GM18517 (cell line): ENCODE measurements around the gene SLC30A3.

Experiments
- ATAC-seq: cut with Tn5 transposase; IDR thresholded peaks from one replicate; pipeline ENCODE4 v1.9.1; 2021; ENCODE audit warnings: mild to moderate bottlenecking, moderate library complexity; ENCODE audit not compliant: unreplicated experiment

Gene SLC30A3

GRCh38 chr2:27261241-27261925 lies 1.5 kb downstream of the SLC30A3 start:
- no peak for ATAC-seq

- no peak for ATAC-seq
These were observed 4.8 kb downstream of the SLC30A3 start for GRCh38 chr2:27258051-27258450.

GRCh38 chr2:27256855-27257454 lies 5.9 kb downstream of the SLC30A3 start:
- ATAC-seq: no peak

GRCh38 chr2:27255660-27256059 lies 7.2 kb downstream of the SLC30A3 start:
- ATAC-seq: no peak

GRCh38 chr2:27255187-27255586 lies 7.7 kb downstream of the SLC30A3 start:
- ATAC-seq: no peak

- no peak for ATAC-seq
These were observed 11.1 kb downstream of the SLC30A3 start for GRCh38 chr2:27251766-27252165.

- no peak for ATAC-seq
These were observed 12.0 kb downstream of the SLC30A3 start for GRCh38 chr2:27250652-27251379.

- no peak for ATAC-seq
These were observed 12.8 kb downstream of the SLC30A3 start for GRCh38 chr2:27249891-27250651.

- ATAC-seq: no peak
These were observed 13.5 kb downstream of the SLC30A3 start for GRCh38 chr2:27249159-27249890.

GRCh38 chr2:27247893-27248292 lies 15.0 kb downstream of the SLC30A3 start:
- ATAC-seq: no peak

- ATAC-seq: no peak
These were observed 17.2 kb downstream of the SLC30A3 start for GRCh38 chr2:27245626-27246025.

GRCh38 chr2:27245116-27245515 lies 17.7 kb downstream of the SLC30A3 start:
- ATAC-seq: no peak

- ATAC-seq: no peak
These were observed 19.3 kb downstream of the SLC30A3 start for GRCh38 chr2:27243391-27244130.

GRCh38 chr2:27242614-27242951 lies 20.3 kb downstream of the SLC30A3 start:
- ATAC-seq: no peak

- no peak for ATAC-seq
These were observed 20.9 kb downstream of the SLC30A3 start for GRCh38 chr2:27241761-27242613.

GRCh38 chr2:27240406-27240805 lies 22.4 kb downstream of the SLC30A3 start:
- no peak for ATAC-seq

- ATAC-seq: no peak
These were observed 23.9 kb downstream of the SLC30A3 start for GRCh38 chr2:27238976-27239375.

- ATAC-seq: no peak
These were observed 25.4 kb downstream of the SLC30A3 start for GRCh38 chr2:27237341-27237945.

- ATAC-seq: no peak
These were observed 26.2 kb downstream of the SLC30A3 start for GRCh38 chr2:27236626-27237025.
